HepG2 (cell line): ENCODE data around the gene HABP4. TPM values are rescaled to one million over a fixed set of nuclear protein-coding genes. Genes with fewer than 3 reads are reported as not detected.

Source experiments
- ARID3A ChIP-seq: IDR thresholded peaks from 2 replicates; pipeline ENCODE4 v1.6.1; 2012; ENCODE audit warnings: low read depth, low read length, improper control_type of control experiment
- E2F1 ChIP-seq: sonication (generic); formaldehyde crosslinking; IDR thresholded peaks from 2 replicates; pipeline ENCODE4 v1.5.0; 2020; ENCODE audit warnings: missing genetic modification reagents
- HINFP ChIP-seq: sonication (generic); formaldehyde crosslinking; IDR thresholded peaks from 2 replicates; pipeline ENCODE4 v1.4.0; 2020; ENCODE audit warnings: low read depth, mild to moderate bottlenecking, missing genetic modification reagents
- HMGXB3 ChIP-seq: sonication (generic); formaldehyde crosslinking; IDR thresholded peaks from 2 replicates; pipeline ENCODE4 v1.4.0; 2020; ENCODE audit warnings: missing genetic modification reagents, borderline replicate concordance
- KDM2A ChIP-seq: sonication (generic); formaldehyde crosslinking; IDR thresholded peaks from 2 replicates; pipeline ENCODE4 v1.4.0; 2020; ENCODE audit warnings: low read depth, missing genetic modification reagents, borderline replicate concordance
- ONECUT2 ChIP-seq: sonication (generic); formaldehyde crosslinking; IDR thresholded peaks from 2 replicates; pipeline ENCODE4 v1.4.0; 2020; ENCODE audit warnings: missing genetic modification reagents
- PCBP1 ChIP-seq: fragments of 200-400 bp; formaldehyde crosslinking; IDR thresholded peaks from 2 replicates; pipeline ENCODE4 v1.6.1; 2017; ENCODE audit warnings: mild to moderate bottlenecking, low read depth, low read length, borderline replicate concordance
- XBP1 ChIP-seq: sonication (generic); formaldehyde crosslinking; IDR thresholded peaks from 2 replicates; pipeline ENCODE4 v1.5.0; 2020; ENCODE audit warnings: missing genetic modification reagents
- ZBTB44 ChIP-seq: sonication (generic); formaldehyde crosslinking; IDR thresholded peaks from 2 replicates; pipeline ENCODE4 v1.4.0; 2020; ENCODE audit warnings: missing genetic modification reagents
- ZFY ChIP-seq: sonication (generic); formaldehyde crosslinking; IDR thresholded peaks from 2 replicates; pipeline ENCODE4 v1.4.0; 2020; ENCODE audit warnings: missing genetic modification reagents
- ZNF468 ChIP-seq: sonication (generic); formaldehyde crosslinking; IDR thresholded peaks from 2 replicates; pipeline ENCODE4 v1.8.0; 2022; ENCODE audit warnings: mild to moderate bottlenecking, moderate library complexity, missing genetic modification reagents
- ZNF639 ChIP-seq: conservative IDR thresholded peaks from 2 replicates; pipeline ENCODE4 v1.6.1; 2018; ENCODE audit warnings: missing genetic modification reagents
- ZNF703 ChIP-seq: sonication (generic); formaldehyde crosslinking; IDR thresholded peaks from 2 replicates; pipeline ENCODE4 v1.5.1; 2020; ENCODE audit warnings: missing genetic modification reagents, mild to moderate bottlenecking, moderate library complexity, borderline replicate concordance
- ZNF724P ChIP-seq: sonication (generic); formaldehyde crosslinking; IDR thresholded peaks from 2 replicates; pipeline ENCODE4 v1.8.0; 2022; ENCODE audit warnings: missing genetic modification reagents, borderline replicate concordance
- ZNF766 ChIP-seq: sonication (generic); formaldehyde crosslinking; IDR thresholded peaks from 2 replicates; pipeline ENCODE4 v1.5.0; 2020; ENCODE audit warnings: missing genetic modification reagents, borderline replicate concordance
- polyA plus RNA-seq, 8 experiments: library from polyadenylated mRNA; depleted of rRNA in 3 of 8; stranded (reverse) in 7 of 8; unstranded in 1 of 8; fragments of >200 nt; fragmentation: Illumina TruSeq in 4 of 8; extraction: Trizol in 4 of 8; gene quantifications; 2 replicates each; pipeline versions ENCODE4 v1.2.1 to v1.2.3, GENCODE V29; 2011 to 2016; ENCODE audit warnings: low read depth in 4 of 8, missing spikeins in 1 of 8, mixed read lengths in 1 of 8; ENCODE audit not compliant: insufficient read depth in 1 of 8
- total RNA-seq, 5 experiments: library from RNA; depleted of rRNA; stranded (reverse); fragments of >200 nt; fragmentation: Illumina TruSeq; extraction: Trizol; gene quantifications; 2 replicates each; pipeline ENCODE4 v1.2.3, GENCODE V29; 2016; ENCODE audit warnings: low read depth in 1 of 5

The HABP4 gene
- total and polyA plus RNA-seq, 2 of the 13 experiments (the other 11 are each of a cell fraction or from before 2014, with no cell fraction given), result 14.3 to 26.6 TPM

GRCh38 chr9:96436456-96437126, 13.4 kb upstream of the HABP4 start (continued):
- peak; percentile 78 for TF ChIP-seq HINFP
- peak; percentile 92 for TF ChIP-seq ZNF724P (CRISPR knock-in tag)
- TF ChIP-seq ZFY (CRISPR knock-in tag), result peak; percentile 74
- TF ChIP-seq XBP1 (CRISPR knock-in tag), result no peak
- TF ChIP-seq ZNF766 (CRISPR knock-in tag), result peak; percentile 86; the same call in 1 of the 2 replicates
- TF ChIP-seq HMGXB3 (CRISPR knock-in tag), result peak; percentile 82
- TF ChIP-seq KDM2A (CRISPR knock-in tag), result peak; percentile 74
- TF ChIP-seq E2F1 (CRISPR knock-in tag), result no peak; the same call in 1 of the 2 replicates
- no peak; the same call in 1 of the 2 replicates for TF ChIP-seq ZNF703
- 0 out of 2 replicates have a peak, but pooled peaks have one; percentile 33 for TF ChIP-seq ZNF639 (CRISPR knock-in tag)
- no peak for TF ChIP-seq ZNF468 (CRISPR knock-in tag)
- no peak for TF ChIP-seq PCBP1
- no peak; the same call in 1 of the 2 replicates for TF ChIP-seq ONECUT2 (CRISPR knock-in tag)
- TF ChIP-seq ZBTB44 (CRISPR knock-in tag), result no peak
- TF ChIP-seq ARID3A, result no peak; the same call in 1 of the 2 replicates
